Lower lobe of right lung (tissue), 2 donors: ENCODE results near the gene SPATA2. TPM values are rescaled to one million over a fixed set of nuclear protein-coding genes. Genes with fewer than 3 reads are reported as not detected.

Source experiments
- ATAC-seq, 2 donors: fragments of 200-7000 bp; cut with Tn5 transposase; one replicate each; pipeline ENCODE4 v1.9.1; 2020 to 2022; ENCODE audit warnings: mild to moderate bottlenecking in 2 of 2, moderate library complexity in 2 of 2
- DNase-seq: peaks from one replicate; pipeline ENCODE4 v3.0.0-alpha.2; 2020
- H3K27ac ChIP-seq: fragments of 200-600 bp; one replicate; pipeline ENCODE4 v1.8.0; 2022
- H3K27me3 ChIP-seq: fragments of 200-600 bp; one replicate; pipeline ENCODE4 v1.8.0; 2022; ENCODE audit warnings: low read depth
- H3K36me3 ChIP-seq: fragments of 200-600 bp; one replicate; pipeline ENCODE4 v1.8.0; 2022; ENCODE audit warnings: mild to moderate bottlenecking
- H3K4me1 ChIP-seq: fragments of 200-600 bp; one replicate; pipeline ENCODE4 v1.8.0; 2022
- H3K4me3 ChIP-seq: fragments of 200-600 bp; one replicate; pipeline ENCODE4 v1.8.0; 2022; ENCODE audit warnings: mild to moderate bottlenecking
- H3K9me3 ChIP-seq: fragments of 200-600 bp; one replicate; pipeline ENCODE4 v1.8.0; 2022
- intact Hi-C: fragments of 100-400 bp; cut with DNase I; formaldehyde crosslinking; loops from one replicate; pipeline ENCODE4 v1.11.0; 2022
- total RNA-seq: library from RNA; stranded (reverse); fragmentation: NEBNext Ultra II Directional; extraction: Animal tissue kit (Norgen Biotek cat#: 25700); gene quantifications from one replicate; pipeline ENCODE4 v1.2.1, GENCODE V29; 2021
- TF ChIP-seq, protein P1 (sequence below): fragments of 200-600 bp; IDR thresholded peaks from one replicate; pipeline ENCODE4 v1.8.0; 2022; ENCODE audit warnings: antibody characterized with exemption, mild to moderate bottlenecking
- donor health status: DM: no; HTN: yes; CAD: no; lungs with severe emphysema.

The SPATA2 gene
- total RNA-seq, 1 donor from 2014 or later: 7.2 TPM

- intact Hi-C loops: no loop called here
- no peak overlapping the region for H3K27ac ChIP-seq
Observed at GRCh38 chr20:49859807-49860206, 55.5 kb downstream of the SPATA2 start.

DNA sequence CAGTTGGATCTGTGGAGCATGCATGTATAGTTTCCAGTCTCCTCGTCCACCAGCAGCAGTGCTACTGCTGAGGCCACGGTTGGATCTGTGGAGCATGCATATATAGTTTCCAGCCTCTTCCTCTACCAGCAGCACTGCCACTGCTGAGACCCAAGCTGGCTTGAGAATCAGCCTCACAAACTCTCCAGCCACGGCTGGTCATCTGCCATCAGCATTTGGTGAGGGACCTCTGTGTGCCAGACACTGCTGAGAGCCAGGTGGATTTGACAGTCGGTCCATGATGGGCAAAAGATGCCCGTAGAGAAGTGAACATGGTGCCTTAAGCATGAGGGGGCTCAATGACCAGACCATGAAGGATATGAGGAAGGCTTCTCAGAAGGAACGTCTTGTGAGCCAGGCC lies 56.3 kb downstream of the SPATA2 start:
- TF ChIP-seq, protein P1, sequence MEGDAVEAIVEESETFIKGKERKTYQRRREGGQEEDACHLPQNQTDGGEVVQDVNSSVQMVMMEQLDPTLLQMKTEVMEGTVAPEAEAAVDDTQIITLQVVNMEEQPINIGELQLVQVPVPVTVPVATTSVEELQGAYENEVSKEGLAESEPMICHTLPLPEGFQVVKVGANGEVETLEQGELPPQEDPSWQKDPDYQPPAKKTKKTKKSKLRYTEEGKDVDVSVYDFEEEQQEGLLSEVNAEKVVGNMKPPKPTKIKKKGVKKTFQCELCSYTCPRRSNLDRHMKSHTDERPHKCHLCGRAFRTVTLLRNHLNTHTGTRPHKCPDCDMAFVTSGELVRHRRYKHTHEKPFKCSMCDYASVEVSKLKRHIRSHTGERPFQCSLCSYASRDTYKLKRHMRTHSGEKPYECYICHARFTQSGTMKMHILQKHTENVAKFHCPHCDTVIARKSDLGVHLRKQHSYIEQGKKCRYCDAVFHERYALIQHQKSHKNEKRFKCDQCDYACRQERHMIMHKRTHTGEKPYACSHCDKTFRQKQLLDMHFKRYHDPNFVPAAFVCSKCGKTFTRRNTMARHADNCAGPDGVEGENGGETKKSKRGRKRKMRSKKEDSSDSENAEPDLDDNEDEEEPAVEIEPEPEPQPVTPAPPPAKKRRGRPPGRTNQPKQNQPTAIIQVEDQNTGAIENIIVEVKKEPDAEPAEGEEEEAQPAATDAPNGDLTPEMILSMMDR: no peak
- no peak for DNase-seq
- Histone ChIP-seq H3K4me1 (no peaks in the 10 kb centered on the region), H3K4me3 (no peak overlapping the region), H3K9me3 (no peaks in the 10 kb centered on the region), H3K36me3 (peaks cover 71% of the 10 kb centered on the region), H3K27ac (no peak overlapping the region), H3K27me3 (no peaks in the 10 kb centered on the region)
- intact Hi-C loops: no loop called here
- ATAC-seq: no peak

More at GRCh38 chr20:49859807-49860206, 55.5 kb downstream of the SPATA2 start:
- no peak for ATAC-seq
- no peaks in the 10 kb centered on the region for H3K4me1 ChIP-seq
- no peak overlapping the region for H3K4me3 ChIP-seq
- TF ChIP-seq, protein P1: no peak
- DNase-seq: no peak
- no peaks in the 10 kb centered on the region for H3K9me3 ChIP-seq
- H3K36me3 ChIP-seq: peaks cover 77% of the 10 kb centered on the region
- no peaks in the 10 kb centered on the region for H3K27me3 ChIP-seq

- intact Hi-C loops: no loop called here
- TF ChIP-seq, protein P1: no peak
Observed at GRCh38 chr20:49858076-49858585, 57.2 kb downstream of the SPATA2 start.

GRCh38 chr20:49856904-49857303 lies 58.4 kb downstream of the SPATA2 start:
- no peaks in the 10 kb centered on the region for H3K27me3 ChIP-seq
- H3K27ac ChIP-seq: no peak overlapping the region
- intact Hi-C loops: no loop called here
- peaks cover 76% of the 10 kb centered on the region for H3K36me3 ChIP-seq
- ATAC-seq: no peak
- DNase-seq: no peak
- H3K9me3 ChIP-seq: no peaks in the 10 kb centered on the region
- no peak overlapping the region for H3K4me3 ChIP-seq
- TF ChIP-seq, protein P1: no peak
- H3K4me1 ChIP-seq: peaks cover 5% of the 10 kb centered on the region

More at GRCh38 chr20:49858076-49858585, 57.2 kb downstream of the SPATA2 start:
- ATAC-seq: no peak
- Histone ChIP-seq H3K4me3 (no peak overlapping the region), H3K9me3 (no peaks in the 10 kb centered on the region), H3K36me3 (peaks cover 71% of the 10 kb centered on the region), H3K27me3 (no peaks in the 10 kb centered on the region), H3K4me1 (no peaks in the 10 kb centered on the region), H3K27ac (no peak overlapping the region)
- no peak for DNase-seq

DNA sequence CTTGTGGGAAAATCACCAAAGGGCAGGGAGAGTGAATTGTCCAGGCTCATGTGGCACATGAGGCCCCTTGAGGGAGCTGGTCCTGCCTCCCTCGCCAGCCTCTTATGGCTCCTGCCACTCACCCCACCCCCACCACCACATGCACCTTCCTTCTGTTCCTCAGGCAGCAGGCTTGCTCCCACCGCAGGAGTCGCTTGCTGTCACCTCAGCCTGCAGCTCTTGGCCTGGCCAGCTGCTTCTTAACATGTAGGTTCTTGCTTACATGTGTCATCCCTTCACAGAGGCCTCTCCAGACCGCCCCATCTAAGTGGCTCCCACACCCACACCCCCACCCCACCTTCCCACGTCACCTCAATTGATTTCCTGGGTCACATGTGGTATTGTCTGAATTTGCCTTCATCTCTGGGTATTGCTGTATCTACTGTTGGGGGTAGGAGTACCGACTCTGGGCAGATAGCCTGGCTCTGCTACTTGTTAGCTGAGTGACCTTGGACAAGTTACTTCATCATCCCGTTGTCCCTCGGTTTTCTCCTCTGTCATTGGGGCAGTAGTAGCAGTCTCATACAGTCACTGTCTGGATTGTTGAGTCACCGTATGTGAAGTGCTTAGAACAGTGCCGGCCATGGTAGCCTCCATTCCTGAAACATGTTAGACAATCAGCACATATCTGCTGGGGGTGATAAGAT lies 61.0 kb downstream of the SPATA2 start:
- no peak for DNase-seq
- Histone ChIP-seq H3K4me3 (no peak overlapping the region), H3K9me3 (no peaks in the 10 kb centered on the region), H3K4me1 (peaks cover 22% of the 10 kb centered on the region), H3K27me3 (no peaks in the 10 kb centered on the region), H3K27ac (no peak overlapping the region), H3K36me3 (peaks cover 74% of the 10 kb centered on the region)
- no peak for ATAC-seq
- intact Hi-C loops: no loop called here
- TF ChIP-seq, protein P1: no peak
